Measurements from ENCODE around the gene ATG13. TPM values are rescaled to one million over a fixed set of nuclear protein-coding genes. Genes with fewer than 3 reads are reported as not detected.

ATG13 gene
- total RNA-seq, 5 donors from 2014 or later (not counting 1 experiment from before 2014, with no cell fraction given): 91.8 to 115 (median 102) TPM

GRCh38 chr11:46697303-46697702 lies 80.0 kb downstream of the ATG13 start:
- no peaks in the 10 kb centered on the region for H3K27me3 Mint-ChIP-seq
- H3K9me3 ChIP-seq: no peaks in the 10 kb centered on the region
- no peaks in the 10 kb centered on the region for H3K9me3 Mint-ChIP-seq
- no peak overlapping the region for H3K27ac ChIP-seq (ENCODE audit: low read length)
- ChIA-PET CTCF (no interaction called here), POLR2A (no interaction called here)
- H3K36me3 ChIP-seq (ENCODE audit: control insufficient read depth in 2 of 2, extremely low read depth in 1 of 2, insufficient read depth in 1 of 2, low read length in 1 of 2): peaks cover 33 to 47% of the 10 kb centered on the region in 2 donors
- H3K4me1 ChIP-seq (ENCODE audit: control insufficient read depth in 1 of 2, extremely low read depth in 1 of 2, insufficient read depth in 2 of 2, low read length in 2 of 2): peaks cover 21 to 71% of the 10 kb centered on the region in 2 experiments
- no peaks in the 10 kb centered on the region for H3K27me3 ChIP-seq (replicated peaks in 1 of 2; ENCODE audit: control insufficient read depth in 2 of 2, extremely low read depth in 1 of 2, insufficient read depth in 2 of 2, low read length in 1 of 2)
- no peak overlapping the region for H3K4me3 ChIP-seq (ENCODE audit: control insufficient read depth in 1 of 2, extremely low read depth in 1 of 2, low read length in 1 of 2)
- 91% methylated on average over 3 of the region's 3 CpGs for WGBS (ENCODE audit: insufficient coverage)
- ATAC-seq (replicated peaks in 1 of 4): no peak
- peaks cover 27% of the 10 kb centered on the region for H3K36me3 Mint-ChIP-seq
- peak overlapping the region in 1 of 2 donors; percentile 68 for H3K27ac Mint-ChIP-seq
- H3K4me1 Mint-ChIP-seq: peaks cover 35 to 58% (median 52%) of the 10 kb centered on the region in 3 donors
- no peak for DNase-seq
- peak overlapping the region in 2 of 3 donors; percentile 28 to 93 for H3K4me3 Mint-ChIP-seq

- Histone ChIP-seq H3K27me3 (replicated peaks in 1 of 2; ENCODE audit: control insufficient read depth in 2 of 2, extremely low read depth in 1 of 2, insufficient read depth in 2 of 2, low read length in 1 of 2) (no peaks in the 10 kb centered on the region), H3K27ac (ENCODE audit: low read length) (no peak overlapping the region), H3K36me3 (ENCODE audit: control insufficient read depth in 2 of 2, extremely low read depth in 1 of 2, insufficient read depth in 1 of 2, low read length in 1 of 2) (peaks cover 33 to 48% of the 10 kb centered on the region in 2 donors), H3K9me3 (no peaks in the 10 kb centered on the region), H3K4me3 (ENCODE audit: control insufficient read depth in 1 of 2, extremely low read depth in 1 of 2, low read length in 1 of 2) (no peak overlapping the region), H3K4me1 (ENCODE audit: control insufficient read depth in 1 of 2, extremely low read depth in 1 of 2, insufficient read depth in 2 of 2, low read length in 2 of 2) (peaks cover 24 to 74% of the 10 kb centered on the region in 2 experiments)
- DNase-seq (no peak), ATAC-seq (replicated peaks in 1 of 4) (no peak)
- H3K27ac Mint-ChIP-seq: peak overlapping the region; percentile 68 to 71
- POLR2A ChIA-PET: no interaction called here
- H3K9me3 Mint-ChIP-seq: no peaks in the 10 kb centered on the region
- H3K36me3 Mint-ChIP-seq: peaks cover 31% of the 10 kb centered on the region
- peaks cover 39 to 62% (median 56%) of the 10 kb centered on the region in 3 donors for H3K4me1 Mint-ChIP-seq
- peak overlapping the region; percentile 28 to 93 (median 39) for H3K4me3 Mint-ChIP-seq
- no peaks in the 10 kb centered on the region for H3K27me3 Mint-ChIP-seq
- 100% methylated on average over 1 of the region's 2 CpGs for WGBS (ENCODE audit: insufficient coverage)
- CTCF ChIA-PET: interaction anchor here in 1 of 2 donors (0.6 kb wide), 1 partner anchor 45 kb away, joined by 4 read pairs; no protein-coding TSS in a partner anchor
Measured at GRCh38 chr11:46697723-46698122, 80.4 kb downstream of the ATG13 start.

- H3K4me3 ChIP-seq (ENCODE audit: control insufficient read depth in 1 of 2, extremely low read depth in 1 of 2, low read length in 1 of 2): no peak overlapping the region
- CTCF ChIA-PET: interaction anchor here in 1 of 2 donors (0.6 kb wide), 1 partner anchor 46 kb away, joined by 4 read pairs; no protein-coding TSS in a partner anchor
- no CpG with 5 or more reads among the region's 1 CpG for WGBS (ENCODE audit: insufficient coverage)
Measured at GRCh38 chr11:46698597-46698996, 81.2 kb downstream of the ATG13 start.

DNA sequence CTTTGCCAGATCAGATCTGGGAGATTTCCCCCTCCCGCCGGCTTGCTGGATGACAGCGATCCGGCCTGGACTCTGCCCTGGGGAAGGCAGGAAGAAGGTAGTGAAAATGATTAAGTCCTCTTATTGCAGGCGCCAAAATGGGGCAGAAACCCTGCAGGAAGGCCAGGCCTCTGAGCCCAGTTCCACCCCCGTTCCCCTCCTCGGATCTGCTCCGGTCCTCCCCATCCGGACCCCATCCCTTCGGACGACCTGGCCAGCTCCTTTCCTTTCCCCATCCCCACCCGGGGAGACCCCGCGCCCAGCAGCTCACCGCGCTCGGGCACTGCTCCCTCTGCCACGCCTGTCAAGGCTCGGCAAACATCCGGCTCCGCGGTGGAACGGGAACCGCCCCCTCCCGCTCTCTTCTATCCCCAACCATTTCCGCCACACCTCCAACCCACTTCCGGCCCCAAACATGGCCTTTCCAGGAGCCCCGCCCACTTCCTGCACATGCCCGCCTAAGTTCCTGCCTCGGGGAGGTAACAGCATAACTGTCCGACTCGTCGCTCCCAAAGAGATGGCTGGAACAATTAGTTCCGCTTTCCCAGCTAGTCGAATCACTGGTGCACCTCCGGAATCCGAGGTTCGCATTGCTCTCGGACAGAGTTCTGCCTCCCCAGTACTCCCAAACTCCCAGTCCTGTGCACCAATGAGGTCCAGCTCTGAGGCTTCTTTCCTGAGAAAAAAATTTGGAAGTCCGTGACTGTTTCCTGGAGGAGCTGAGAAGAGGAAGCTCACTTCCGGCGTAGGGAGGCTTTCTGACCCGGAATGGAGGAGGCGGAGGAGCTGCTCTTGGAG lies 83.1 kb downstream of the ATG13 start, which contains the start of the genes ARHGAP1 and ZNF408:
ARHGAP1 (minus strand) TSS at position 379 of the 837 bp plus-strand sequence. CDS start 4,512 bp downstream, outside the sequence.
ZNF408 (plus strand) TSS at position 791 of the 837 bp plus-strand sequence; CDS start at position 808, 17 bp downstream.
- ATAC-seq (replicated peaks in 1 of 4): peak; percentile 91 to 94 (median 92)
- H3K27ac ChIP-seq (ENCODE audit: low read length): peak within 1 kb of the TSS; percentile 30
- Mint-ChIP-seq H3K36me3 (peaks cover 34% of the 10 kb centered on the region), H3K4me1 (peaks cover 50 to 66% (median 61%) of the 10 kb centered on the region in 3 donors), H3K27ac (peak within 1 kb of the TSS; percentile 98 to 99), H3K4me3 (peak within 1 kb of the TSS; percentile 93 to 99 (median 97)), H3K27me3 (no peaks in the 10 kb centered on the region), H3K9me3 (no peaks in the 10 kb centered on the region)
- H3K27me3 ChIP-seq (replicated peaks in 1 of 2; ENCODE audit: control insufficient read depth in 2 of 2, extremely low read depth in 1 of 2, insufficient read depth in 2 of 2, low read length in 1 of 2): no peaks in the 10 kb centered on the region
- CTCF ChIA-PET: interaction anchor here (0.6 to 1.2 kb wide), 3 partner anchors 126 to 453 kb away, joined by 3 read pairs; no protein-coding TSS in a partner anchor
- peak; percentile 95 to 100 (median 99) for DNase-seq
- WGBS (ENCODE audit: insufficient coverage): under 1% methylated on average over 38 of the region's 44 CpGs
- peak within 1 kb of the TSS; percentile 70 to 97 for H3K4me3 ChIP-seq (ENCODE audit: control insufficient read depth in 1 of 2, extremely low read depth in 1 of 2, low read length in 1 of 2)
- POLR2A ChIA-PET: interaction anchor here (0.5 to 1.6 kb wide), 3 partner anchors 30 to 146 kb away, joined by 3 read pairs; no protein-coding TSS in a partner anchor
- H3K4me1 ChIP-seq (ENCODE audit: control insufficient read depth in 1 of 2, extremely low read depth in 1 of 2, insufficient read depth in 2 of 2, low read length in 2 of 2): peaks cover 27 to 59% of the 10 kb centered on the region in 2 experiments
- no peaks in the 10 kb centered on the region for H3K9me3 ChIP-seq
- peaks cover 23 to 49% of the 10 kb centered on the region in 2 donors for H3K36me3 ChIP-seq (ENCODE audit: control insufficient read depth in 2 of 2, extremely low read depth in 1 of 2, insufficient read depth in 1 of 2, low read length in 1 of 2)

More at GRCh38 chr11:46698597-46698996, 81.2 kb downstream of the ATG13 start:
- peaks cover 48 to 71% (median 64%) of the 10 kb centered on the region in 3 donors for H3K4me1 Mint-ChIP-seq
- no peaks in the 10 kb centered on the region for H3K9me3 ChIP-seq
- POLR2A ChIA-PET: no interaction called here
- H3K36me3 ChIP-seq (ENCODE audit: control insufficient read depth in 2 of 2, extremely low read depth in 1 of 2, insufficient read depth in 1 of 2, low read length in 1 of 2): peaks cover 26 to 50% of the 10 kb centered on the region in 2 donors
- peaks cover 27 to 77% of the 10 kb centered on the region in 2 experiments for H3K4me1 ChIP-seq (ENCODE audit: control insufficient read depth in 1 of 2, extremely low read depth in 1 of 2, insufficient read depth in 2 of 2, low read length in 2 of 2)
- H3K27ac Mint-ChIP-seq: peak overlapping the region; percentile 98 to 99
- no peaks in the 10 kb centered on the region for H3K27me3 Mint-ChIP-seq
- ATAC-seq (replicated peaks in 1 of 4): no peak
- H3K27ac ChIP-seq (ENCODE audit: low read length): no peak overlapping the region
- H3K9me3 Mint-ChIP-seq: no peaks in the 10 kb centered on the region
- DNase-seq: no peak
- H3K4me3 Mint-ChIP-seq: peak overlapping the region; percentile 50 to 97 (median 93)
- peaks cover 39% of the 10 kb centered on the region for H3K36me3 Mint-ChIP-seq
- H3K27me3 ChIP-seq (replicated peaks in 1 of 2; ENCODE audit: control insufficient read depth in 2 of 2, extremely low read depth in 1 of 2, insufficient read depth in 2 of 2, low read length in 1 of 2): no peaks in the 10 kb centered on the region

GRCh38 chr11:46701078-46701654 lies 83.8 kb downstream of the ATG13 start:
- peaks cover 32% of the 10 kb centered on the region for H3K36me3 Mint-ChIP-seq
- Histone ChIP-seq H3K27me3 (replicated peaks in 1 of 2; ENCODE audit: control insufficient read depth in 2 of 2, extremely low read depth in 1 of 2, insufficient read depth in 2 of 2, low read length in 1 of 2) (no peaks in the 10 kb centered on the region), H3K4me1 (ENCODE audit: control insufficient read depth in 1 of 2, extremely low read depth in 1 of 2, insufficient read depth in 2 of 2, low read length in 2 of 2) (peaks cover 27 to 52% of the 10 kb centered on the region in 2 experiments), H3K36me3 (ENCODE audit: control insufficient read depth in 2 of 2, extremely low read depth in 1 of 2, insufficient read depth in 1 of 2, low read length in 1 of 2) (peaks cover 16 to 49% of the 10 kb centered on the region in 2 donors), H3K4me3 (ENCODE audit: control insufficient read depth in 1 of 2, extremely low read depth in 1 of 2, low read length in 1 of 2) (peak overlapping the region; percentile 70 to 97), H3K9me3 (no peaks in the 10 kb centered on the region), H3K27ac (ENCODE audit: low read length) (peak overlapping the region; percentile 30)
- no peaks in the 10 kb centered on the region for H3K9me3 Mint-ChIP-seq
- H3K27me3 Mint-ChIP-seq: no peaks in the 10 kb centered on the region
- peak overlapping the region; percentile 93 to 99 (median 97) for H3K4me3 Mint-ChIP-seq
- ChIA-PET CTCF (interaction anchor here (0.6 to 1.2 kb wide), 3 partner anchors 126 to 552 kb away, joined by 3 to 5 read pairs (median 3); no protein-coding TSS in a partner anchor), POLR2A (interaction anchor here (0.5 to 1.6 kb wide), 3 partner anchors 30 to 147 kb away, joined by 3 read pairs; no protein-coding TSS in a partner anchor)
- ATAC-seq (replicated peaks in 1 of 4): no peak
- WGBS (ENCODE audit: insufficient coverage): 4% methylated on average over 23 of the region's 29 CpGs
- peak overlapping the region; percentile 98 to 99 for H3K27ac Mint-ChIP-seq
- H3K4me1 Mint-ChIP-seq: peaks cover 50 to 60% (median 54%) of the 10 kb centered on the region in 3 donors
- peak in 1 of 35 experiments; percentile 5 for DNase-seq
